ENCODE measurements around the gene CPSF6.

The CPSF6 gene

GRCh38 chr12:69214169-69214568, 25.2 kb upstream of the CPSF6 start:
- H3K9me3 ChIP-seq (ENCODE audit: insufficient read depth, low read depth, low read length): no peaks in the 10 kb centered on the region
- no peaks in the 10 kb centered on the region for H3K79me2 ChIP-seq (ENCODE audit: insufficient read depth, low read length)
- H2AFZ ChIP-seq (ENCODE audit: low read length): no peak overlapping the region
- H3K36me3 ChIP-seq (ENCODE audit: insufficient read depth, low read length): no peaks in the 10 kb centered on the region
- no peaks in the 10 kb centered on the region for H3K4me1 ChIP-seq (ENCODE audit: insufficient read depth, low read length, poor library complexity, severe bottlenecking)
- H3F3A ChIP-seq (ENCODE audit: low read depth): no peaks in the 10 kb centered on the region
- no peaks in the 10 kb centered on the region for H4K20me1 ChIP-seq (ENCODE audit: insufficient read depth, low read length, poor library complexity, severe bottlenecking)
- H3K4me3 ChIP-seq (ENCODE audit: low read length, poor library complexity, severe bottlenecking): no peak overlapping the region
- no peak for TF ChIP-seq CTCF (conservative IDR thresholded peaks at IDR 0.05; ENCODE audit: low read length)
- no peak for TF ChIP-seq EZH2phosphoT487 (IDR thresholded peaks at IDR 0.05; ENCODE audit: borderline replicate concordance)
- no peak overlapping the region for H3K9ac ChIP-seq (ENCODE audit: low read depth, low read length, poor library complexity, severe bottlenecking)
- no peaks in the 10 kb centered on the region for H3K9me2 ChIP-seq (replicated peaks; ENCODE audit: low read depth, low read length)
- no peaks in the 10 kb centered on the region for H3K27me3 ChIP-seq (ENCODE audit: insufficient read depth, low read length, poor library complexity, severe bottlenecking)
- no peak overlapping the region for H3K4me2 ChIP-seq (ENCODE audit: low read depth, low read length, poor library complexity, severe bottlenecking)

GRCh38 chr12:69225251-69225910, 14.0 kb upstream of the CPSF6 start:
- Histone ChIP-seq H3K4me3 (ENCODE audit: low read length, poor library complexity, severe bottlenecking) (no peak overlapping the region), H3K27me3 (ENCODE audit: insufficient read depth, low read length, poor library complexity, severe bottlenecking) (no peaks in the 10 kb centered on the region), H3F3A (ENCODE audit: low read depth) (no peaks in the 10 kb centered on the region), H3K4me2 (ENCODE audit: low read depth, low read length, poor library complexity, severe bottlenecking) (no peak overlapping the region), H3K79me2 (ENCODE audit: insufficient read depth, low read length) (no peaks in the 10 kb centered on the region), H3K9me2 (replicated peaks; ENCODE audit: low read depth, low read length) (no peaks in the 10 kb centered on the region), H2AFZ (ENCODE audit: low read length) (no peak overlapping the region), H3K9ac (ENCODE audit: low read depth, low read length, poor library complexity, severe bottlenecking) (no peak overlapping the region), H3K4me1 (ENCODE audit: insufficient read depth, low read length, poor library complexity, severe bottlenecking) (no peaks in the 10 kb centered on the region), H4K20me1 (ENCODE audit: insufficient read depth, low read length, poor library complexity, severe bottlenecking) (no peaks in the 10 kb centered on the region), H3K36me3 (ENCODE audit: insufficient read depth, low read length) (no peaks in the 10 kb centered on the region), H3K9me3 (ENCODE audit: insufficient read depth, low read depth, low read length) (no peaks in the 10 kb centered on the region)
- TF ChIP-seq EZH2phosphoT487 (IDR thresholded peaks at IDR 0.05; ENCODE audit: borderline replicate concordance) (no peak), CTCF (conservative IDR thresholded peaks at IDR 0.05; ENCODE audit: low read length) (no peak)

GRCh38 chr12:69231479-69231878, 7.9 kb upstream of the CPSF6 start:
- no peak for TF ChIP-seq EZH2phosphoT487 (IDR thresholded peaks at IDR 0.05; ENCODE audit: borderline replicate concordance)
- no peak for TF ChIP-seq CTCF (conservative IDR thresholded peaks at IDR 0.05; ENCODE audit: low read length)
- no peak overlapping the region for H3K4me3 ChIP-seq (ENCODE audit: low read length, poor library complexity, severe bottlenecking)
- no peaks in the 10 kb centered on the region for H3K4me1 ChIP-seq (ENCODE audit: insufficient read depth, low read length, poor library complexity, severe bottlenecking)
- no peaks in the 10 kb centered on the region for H4K20me1 ChIP-seq (ENCODE audit: insufficient read depth, low read length, poor library complexity, severe bottlenecking)
- H3K79me2 ChIP-seq (ENCODE audit: insufficient read depth, low read length): no peaks in the 10 kb centered on the region
- H2AFZ ChIP-seq (ENCODE audit: low read length): no peak overlapping the region
- H3K4me2 ChIP-seq (ENCODE audit: low read depth, low read length, poor library complexity, severe bottlenecking): no peak overlapping the region
- peaks cover 11% of the 10 kb centered on the region; the same call in 1 of the 2 replicates for H3K9me3 ChIP-seq (ENCODE audit: insufficient read depth, low read depth, low read length)
- no peaks in the 10 kb centered on the region for H3K9me2 ChIP-seq (replicated peaks; ENCODE audit: low read depth, low read length)
- no peaks in the 10 kb centered on the region for H3F3A ChIP-seq (ENCODE audit: low read depth)
- no peaks in the 10 kb centered on the region for H3K27me3 ChIP-seq (ENCODE audit: insufficient read depth, low read length, poor library complexity, severe bottlenecking)
- no peak overlapping the region for H3K9ac ChIP-seq (ENCODE audit: low read depth, low read length, poor library complexity, severe bottlenecking)
- H3K36me3 ChIP-seq (ENCODE audit: insufficient read depth, low read length): no peaks in the 10 kb centered on the region

All from Loucy (cell line).